OCI-LY3 (cell line): Measurements from ENCODE around the gene FCRL5.

Source experiments
- H2AFZ ChIP-seq: fragments of 200-600, 300-600 bp; shearing (Covaris generic); 2 replicates; pipeline ENCODE4 v1.6.0; 2014; ENCODE audit warnings: antibody characterized with exemption, low read depth, low read length
- H3K27ac ChIP-seq: fragments of 200-600, 300-600 bp; sonication (generic); 2 replicates; pipeline ENCODE4 v1.5.1; 2014; ENCODE audit warnings: mild to moderate bottlenecking, low read length, moderate library complexity, mixed read lengths
- H3K27me3 ChIP-seq: fragments of 200-600, 300-600 bp; sonication (generic); 2 replicates; pipeline ENCODE4 v1.6.1; 2014; ENCODE audit warnings: low read depth, low read length, mixed read lengths
- H3K36me3 ChIP-seq: fragments of 200-600, 300-600 bp; sonication (generic); replicated peaks from 2 replicates; pipeline ENCODE3; 2014; ENCODE audit warnings: low read depth, low read length, mixed read lengths
- H3K4me1 ChIP-seq: fragments of 300-600, 200-600 bp; sonication (generic); 2 replicates; pipeline ENCODE4 v1.6.1; 2014; ENCODE audit warnings: low read length, mixed read lengths
- H3K4me2 ChIP-seq: fragments of 200-600, 300-600 bp; sonication (generic); 2 replicates; pipeline ENCODE4 v1.6.1; 2014; ENCODE audit warnings: low read length, mixed read lengths
- H3K4me3 ChIP-seq: fragments of 300-600, 200-600 bp; sonication (generic); 2 replicates; pipeline ENCODE4 v1.5.1; 2014; ENCODE audit warnings: antibody characterized with exemption, mild to moderate bottlenecking, low read length, moderate library complexity
- H3K79me2 ChIP-seq: fragments of 300-600, 200-600 bp; shearing (Covaris generic); 2 replicates; pipeline ENCODE4 v1.6.1; 2014; ENCODE audit warnings: mild to moderate bottlenecking, low read length, mixed read lengths
- H3K9ac ChIP-seq: fragments of 300-600, 200-600 bp; shearing (Covaris generic); 2 replicates; pipeline ENCODE4 v1.6.0; 2014; ENCODE audit warnings: mild to moderate bottlenecking, low read length, moderate library complexity
- H3K9me3 ChIP-seq: fragments of 200-600, 300-600 bp; shearing (Covaris generic); 2 replicates; pipeline ENCODE4 v1.6.1; 2014; ENCODE audit warnings: low read length, mixed read lengths; ENCODE audit not compliant: insufficient read depth
- H4K20me1 ChIP-seq: fragments of 200-600, 300-600 bp; sonication (generic); 2 replicates; pipeline ENCODE4 v1.6.1; 2016; ENCODE audit warnings: low read length, mixed read lengths; ENCODE audit not compliant: insufficient read depth
- EZH2phosphoT487 ChIP-seq: fragments of 200-600 bp; shearing (Covaris generic); IDR thresholded peaks from 2 replicates; pipeline ENCODE4 v1.6.1; 2018; ENCODE audit warnings: antibody characterized with exemption, mixed run types, low read depth
- TF ChIP-seq, protein P1 (sequence below): fragments of 200-600, 300-600 bp; sonication (generic); IDR thresholded peaks from 2 replicates; pipeline ENCODE4 v1.5.1; 2014; ENCODE audit warnings: antibody characterized with exemption, low read length, low read depth

FCRL5 gene

DNA sequence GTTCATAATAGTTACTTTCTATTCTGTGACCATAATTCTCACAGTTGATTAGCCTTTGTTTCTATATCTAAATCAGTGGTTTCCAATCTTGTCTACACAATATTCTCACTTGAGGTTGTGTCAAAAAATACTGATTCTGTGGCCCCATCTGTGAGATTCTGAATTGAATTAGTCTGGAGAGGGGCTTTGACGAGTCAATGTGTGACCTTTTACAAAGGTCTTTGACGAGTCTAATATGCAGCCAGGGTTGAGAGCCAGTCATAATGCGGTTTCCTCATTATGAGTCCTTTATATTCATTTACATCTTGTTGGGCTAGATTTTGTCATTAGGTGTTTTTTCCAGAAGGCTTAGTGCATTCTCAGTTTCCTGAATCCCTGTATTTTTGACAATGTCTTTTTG lies 19.7 kb downstream of the FCRL5 start:
- H3K4me1 ChIP-seq: no peaks in the 10 kb centered on the region
- H2AFZ ChIP-seq: no peak overlapping the region
- no peaks in the 10 kb centered on the region for H3K9me3 ChIP-seq
- H3K4me2 ChIP-seq: no peak overlapping the region
- no peak overlapping the region for H3K9ac ChIP-seq
- H4K20me1 ChIP-seq: no peaks in the 10 kb centered on the region
- no peaks in the 10 kb centered on the region; the same call in 1 of the 2 replicates for H3K27me3 ChIP-seq
- no peak overlapping the region for H3K4me3 ChIP-seq
- H3K36me3 ChIP-seq: no peaks in the 10 kb centered on the region
- TF ChIP-seq, protein P1, sequence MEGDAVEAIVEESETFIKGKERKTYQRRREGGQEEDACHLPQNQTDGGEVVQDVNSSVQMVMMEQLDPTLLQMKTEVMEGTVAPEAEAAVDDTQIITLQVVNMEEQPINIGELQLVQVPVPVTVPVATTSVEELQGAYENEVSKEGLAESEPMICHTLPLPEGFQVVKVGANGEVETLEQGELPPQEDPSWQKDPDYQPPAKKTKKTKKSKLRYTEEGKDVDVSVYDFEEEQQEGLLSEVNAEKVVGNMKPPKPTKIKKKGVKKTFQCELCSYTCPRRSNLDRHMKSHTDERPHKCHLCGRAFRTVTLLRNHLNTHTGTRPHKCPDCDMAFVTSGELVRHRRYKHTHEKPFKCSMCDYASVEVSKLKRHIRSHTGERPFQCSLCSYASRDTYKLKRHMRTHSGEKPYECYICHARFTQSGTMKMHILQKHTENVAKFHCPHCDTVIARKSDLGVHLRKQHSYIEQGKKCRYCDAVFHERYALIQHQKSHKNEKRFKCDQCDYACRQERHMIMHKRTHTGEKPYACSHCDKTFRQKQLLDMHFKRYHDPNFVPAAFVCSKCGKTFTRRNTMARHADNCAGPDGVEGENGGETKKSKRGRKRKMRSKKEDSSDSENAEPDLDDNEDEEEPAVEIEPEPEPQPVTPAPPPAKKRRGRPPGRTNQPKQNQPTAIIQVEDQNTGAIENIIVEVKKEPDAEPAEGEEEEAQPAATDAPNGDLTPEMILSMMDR: no peak
- TF ChIP-seq EZH2phosphoT487: no peak
- no peak overlapping the region for H3K27ac ChIP-seq
- no peaks in the 10 kb centered on the region for H3K79me2 ChIP-seq

DNA sequence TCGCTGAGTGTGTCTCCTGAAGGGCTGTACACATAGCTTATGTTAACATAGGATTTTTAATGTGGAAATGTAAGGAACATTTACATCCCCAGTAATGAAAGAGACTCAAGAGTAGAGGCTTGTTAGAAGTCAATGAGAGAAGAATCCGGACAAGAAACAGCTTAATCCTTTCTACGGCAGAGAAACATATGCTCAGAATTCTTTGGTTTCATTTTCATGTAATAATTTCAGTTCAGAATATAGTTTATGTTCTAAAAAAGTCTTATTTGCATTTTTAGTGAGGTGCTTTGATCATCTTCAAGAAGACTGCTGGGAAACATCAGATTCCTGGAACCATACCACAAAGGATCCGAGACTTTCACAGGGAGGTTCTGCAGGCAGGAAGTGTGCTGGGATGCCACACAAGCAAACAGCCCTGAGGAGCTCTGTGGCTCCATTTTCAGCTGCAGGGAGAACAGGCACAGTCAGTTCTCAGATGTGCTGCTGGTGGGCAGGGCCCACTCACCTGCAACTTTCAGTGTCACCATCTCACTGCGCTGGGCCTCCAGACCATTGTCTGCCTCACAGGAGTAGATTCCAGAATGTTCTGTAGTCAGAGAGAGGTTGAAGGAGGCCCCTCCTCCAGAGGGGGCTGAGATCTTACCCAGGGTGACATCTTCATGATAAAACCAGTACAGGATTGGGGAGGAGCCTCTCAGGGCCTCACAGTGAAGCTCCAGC lies 28.4 kb downstream of the FCRL5 start:
- Histone ChIP-seq H3K4me3 (peak overlapping the region; percentile 30), H3K27me3 (peaks cover 5% of the 10 kb centered on the region; the same call in 1 of the 2 replicates), H3K9ac (no peak overlapping the region), H2AFZ (peak overlapping the region; percentile 29), H3K36me3 (no peaks in the 10 kb centered on the region), H3K9me3 (no peaks in the 10 kb centered on the region), H3K79me2 (no peaks in the 10 kb centered on the region), H3K4me2 (peak overlapping the region; percentile 40), H3K27ac (no peak overlapping the region), H3K4me1 (peaks cover 15% of the 10 kb centered on the region), H4K20me1 (no peaks in the 10 kb centered on the region)
- no peak for TF ChIP-seq EZH2phosphoT487
- TF ChIP-seq, protein P1: no peak

DNA sequence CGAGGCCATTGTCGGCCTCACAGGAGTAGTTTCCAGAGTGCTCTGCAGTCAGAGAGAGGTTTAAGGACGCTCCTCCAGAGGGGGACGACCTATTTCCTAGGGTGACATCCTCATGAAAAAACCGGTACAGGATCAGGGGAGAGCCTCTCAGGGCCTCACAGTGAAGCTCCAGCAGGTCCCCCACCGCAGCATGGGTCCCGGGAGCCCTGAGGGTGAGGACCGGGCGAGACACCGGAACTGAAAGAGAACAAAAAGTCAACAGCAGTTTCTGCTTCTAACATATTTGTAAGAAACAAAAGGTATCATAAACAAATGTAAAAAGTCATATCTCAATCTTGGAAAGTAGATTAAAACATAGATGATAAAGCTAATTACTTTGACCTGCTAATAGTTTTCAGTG lies 31.3 kb downstream of the FCRL5 start:
- no peak overlapping the region for H3K4me3 ChIP-seq
- no peaks in the 10 kb centered on the region for H3K9me3 ChIP-seq
- no peak overlapping the region for H2AFZ ChIP-seq
- H3K4me1 ChIP-seq: peaks cover 22% of the 10 kb centered on the region
- H3K27me3 ChIP-seq: no peaks in the 10 kb centered on the region
- H3K27ac ChIP-seq: no peak overlapping the region
- H3K9ac ChIP-seq: no peak overlapping the region
- H3K79me2 ChIP-seq: no peaks in the 10 kb centered on the region
- H3K36me3 ChIP-seq: no peaks in the 10 kb centered on the region
- no peaks in the 10 kb centered on the region for H4K20me1 ChIP-seq
- no peak for TF ChIP-seq EZH2phosphoT487
- TF ChIP-seq, protein P1: no peak
- no peak overlapping the region for H3K4me2 ChIP-seq

DNA sequence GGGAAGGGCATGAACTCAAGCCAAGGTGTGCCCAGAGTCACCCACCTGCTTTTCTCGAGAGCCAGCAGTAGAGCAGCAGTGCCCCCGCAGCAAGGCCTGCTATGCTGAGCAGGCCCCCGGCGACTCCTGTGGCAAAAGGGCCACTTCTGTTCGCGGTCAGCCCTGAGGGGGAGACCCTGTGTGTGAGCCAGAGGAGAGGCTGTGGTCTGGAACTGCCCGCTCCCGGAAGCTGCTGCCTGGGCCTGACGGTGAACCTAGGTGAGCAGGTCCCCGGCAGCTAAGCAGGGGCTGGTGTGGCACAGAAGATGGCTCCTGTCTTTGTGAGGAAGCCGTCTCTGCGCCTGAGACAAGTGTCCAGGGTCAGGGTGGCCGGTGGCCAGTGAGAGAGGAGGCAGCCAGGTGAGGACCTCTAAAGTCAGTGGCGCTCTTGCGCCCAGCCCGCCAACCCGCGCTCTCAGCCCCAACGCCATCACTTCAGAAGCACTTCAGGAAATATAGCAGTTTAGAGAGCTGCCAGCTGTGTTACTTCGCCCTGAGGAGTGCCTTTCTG lies 31.9 kb downstream of the FCRL5 start:
- Histone ChIP-seq H3K4me1 (peaks cover 20% of the 10 kb centered on the region), H3K79me2 (no peaks in the 10 kb centered on the region), H3K4me3 (no peak overlapping the region), H2AFZ (no peak overlapping the region), H3K9me3 (no peaks in the 10 kb centered on the region), H3K36me3 (no peaks in the 10 kb centered on the region), H3K4me2 (no peak overlapping the region), H3K9ac (no peak overlapping the region), H3K27ac (no peak overlapping the region), H3K27me3 (no peaks in the 10 kb centered on the region), H4K20me1 (no peaks in the 10 kb centered on the region)
- TF ChIP-seq EZH2phosphoT487: no peak
